ENCODE measurements around the gene ZCCHC8.

GRCh38 chr12:122422730-122423257, 77.9 kb downstream of the ZCCHC8 start:
- TF ChIP-seq CTCF (optimal IDR thresholded peaks at IDR 0.05 in 1 of 3, IDR thresholded peaks at IDR 0.05 in 1 of 3, conservative IDR thresholded peaks at IDR 0.05 in 1 of 3; ENCODE audit: extremely low read depth in 1 of 3, insufficient read depth in 2 of 3, low read length in 3 of 3) (no peak), EZH2 (IDR thresholded peaks at IDR 0.05; ENCODE audit: low read length) (no peak)
